H1 (cell line): ENCODE data around the gene OGN. TPM values are rescaled to one million over a fixed set of nuclear protein-coding genes. Genes with fewer than 3 reads are reported as not detected.

Experiments
- CTCF ChIA-PET: fragments of 300-600 bp; sonication (Branson Sonifier 250); formaldehyde crosslinking; loops from one replicate; lab custom pipeline; 2021; ENCODE audit not compliant: partially characterized antibody; lab: Charles Lee
- POLR2A ChIA-PET: fragments of 300-600 bp; sonication (Branson Sonifier 250); formaldehyde crosslinking; loops from one replicate; lab custom pipeline; 2021; ENCODE audit warnings: inconsistent platforms; ENCODE audit not compliant: partially characterized antibody; lab: Charles Lee
- DNase-seq, 2 experiments: peaks; one replicate each; pipeline versions ENCODE4 v3.0.0 to v3.0.0-alpha.2; 2010 to 2022; ENCODE audit warnings: low spot score in 2 of 2, low read depth in 1 of 2, mixed read lengths in 1 of 2
- FAIRE-seq: peaks from 2 replicates; lab custom pipeline; 2011; peaks lifted over from hg19 to GRCh38; lab: Jason Lieb, UNC
- H2AFZ ChIP-seq: 2 replicates; pipeline ENCODE4 v1.8.1; 2012; ENCODE audit warnings: low read length, inconsistent platforms
- H2AK5ac ChIP-seq: 2 replicates; pipeline ENCODE4 v1.6.1; 2013; ENCODE audit warnings: low read depth, low read length
- H2BK120ac ChIP-seq: replicated peaks from 2 replicates; pipeline ENCODE3; 2013; ENCODE audit warnings: low read depth, low read length, inconsistent platforms
- H2BK12ac ChIP-seq: 2 replicates; pipeline ENCODE4 v1.6.1; 2013; ENCODE audit warnings: low read depth, low read length
- H2BK15ac ChIP-seq: 2 replicates; pipeline ENCODE4 v1.6.1; 2013; ENCODE audit warnings: low read length
- H2BK20ac ChIP-seq: 2 replicates; pipeline ENCODE4 v1.6.1; 2013; ENCODE audit warnings: low read length
- H2BK5ac ChIP-seq: 2 replicates; pipeline ENCODE4 v1.6.1; 2013; ENCODE audit warnings: low read depth, low read length
- H3K14ac ChIP-seq: 2 replicates; pipeline ENCODE4 v1.6.1; 2013; ENCODE audit warnings: inconsistent platforms; ENCODE audit not compliant: insufficient read length
- H3K18ac ChIP-seq: 2 replicates; pipeline ENCODE4 v1.6.1; 2013; ENCODE audit warnings: low read length; ENCODE audit errors: extremely low read depth
- H3K23ac ChIP-seq: 2 replicates; pipeline ENCODE4 v1.6.1; 2013; ENCODE audit warnings: inconsistent platforms; ENCODE audit not compliant: insufficient read length
- H3K23me2 ChIP-seq: 2 replicates; pipeline ENCODE4 v1.6.1; 2013; ENCODE audit warnings: low read depth, low read length
- H3K27ac ChIP-seq: 2 replicates; pipeline ENCODE4 v1.6.1; 2011; ENCODE audit warnings: low read depth, low read length, inconsistent platforms
- H3K27me3 ChIP-seq, 4 experiments: replicated peaks in 1 of 4; 1 replicate in 1 of 4; 2 replicates in 3 of 4; pipeline versions ENCODE4 v1.6.1 to v1.8.1; 2011 to 2013; ENCODE audit warnings: low read length in 3 of 4, mild to moderate bottlenecking in 3 of 4, inconsistent platforms in 2 of 4, mixed read lengths in 2 of 4, moderate library complexity in 1 of 4; ENCODE audit not compliant: control insufficient read depth in 3 of 4, insufficient read depth in 3 of 4; ENCODE audit errors: extremely low read depth in 1 of 4
- H3K36me3 ChIP-seq, 4 experiments: 2 replicates each; pipeline versions ENCODE4 v1.6.1 to v1.8.1; 2011 to 2013; ENCODE audit warnings: mild to moderate bottlenecking in 4 of 4, low read length in 3 of 4, moderate library complexity in 2 of 4, control low read depth in 1 of 4, inconsistent platforms in 1 of 4; ENCODE audit not compliant: insufficient read depth in 4 of 4, control insufficient read depth in 2 of 4
- H3K4ac ChIP-seq: replicated peaks from 2 replicates; pipeline ENCODE3; 2013; ENCODE audit warnings: low read length, low read depth, mixed read lengths, inconsistent platforms; ENCODE audit not compliant: insufficient read length
- H3K4me1 ChIP-seq, 4 experiments: replicated peaks in 1 of 4; 1 replicate in 1 of 4; 2 replicates in 3 of 4; pipeline versions ENCODE4 v1.6.1 to v1.8.1; 2011 to 2013; ENCODE audit warnings: low read length in 3 of 4, inconsistent platforms in 2 of 4, mixed read lengths in 1 of 4; ENCODE audit not compliant: insufficient read depth in 4 of 4, control insufficient read depth in 3 of 4
- H3K4me2 ChIP-seq, 2 experiments: 2 replicates each; pipeline versions ENCODE4 v1.6.1 to v1.8.1; 2011 to 2013; ENCODE audit warnings: low read depth in 2 of 2, low read length in 2 of 2, control low read depth in 1 of 2, inconsistent platforms in 1 of 2, mild to moderate bottlenecking in 1 of 2; ENCODE audit not compliant: insufficient read depth in 1 of 2
- H3K4me3 ChIP-seq, 4 experiments: fragments of 200-600, 300-600 bp in 1 of 4; sonication (generic), shearing (Covaris generic), sonication (Bioruptor Twin) in 1 of 4; 2 replicates each; pipeline versions ENCODE4 v1.5.1 to v1.8.1; 2011 to 2016; ENCODE audit warnings: low read length in 4 of 4, low read depth in 3 of 4, control low read depth in 2 of 4, inconsistent platforms in 2 of 4, mild to moderate bottlenecking in 2 of 4, mixed read lengths in 1 of 4, moderate library complexity in 1 of 4; ENCODE audit not compliant: insufficient read depth in 2 of 4; ENCODE audit errors: extremely low read depth in 1 of 4
- H3K56ac ChIP-seq: replicated peaks from 2 replicates; pipeline ENCODE3; 2013; ENCODE audit warnings: low read depth, mild to moderate bottlenecking, mixed read lengths, low read length, inconsistent platforms; ENCODE audit not compliant: insufficient read length
- H3K79me1 ChIP-seq: 2 replicates; pipeline ENCODE4 v1.6.1; 2013; ENCODE audit warnings: low read depth, low read length, control low read depth
- H3K79me2 ChIP-seq, 2 experiments: 2 replicates each; pipeline versions ENCODE4 v1.6.1 to v1.8.1; 2012 to 2013; ENCODE audit warnings: low read length in 2 of 2, mild to moderate bottlenecking in 2 of 2, inconsistent platforms in 1 of 2; ENCODE audit not compliant: insufficient read depth in 2 of 2, control insufficient read depth in 1 of 2
- H3K9ac ChIP-seq, 4 experiments: replicated peaks in 1 of 4; 1 replicate in 1 of 4; 2 replicates in 3 of 4; pipeline versions ENCODE4 v1.6.1 to v1.8.1; 2011 to 2013; ENCODE audit warnings: low read depth in 3 of 4, low read length in 3 of 4, control low read depth in 2 of 4, mild to moderate bottlenecking in 2 of 4, moderate library complexity in 2 of 4, inconsistent platforms in 1 of 4; ENCODE audit errors: extremely low read depth in 1 of 4
- H3K9me3 ChIP-seq, 2 experiments: 2 replicates each; pipeline versions ENCODE4 v1.6.1 to v1.8.1; 2012 to 2013; ENCODE audit warnings: mild to moderate bottlenecking in 2 of 2, moderate library complexity in 2 of 2, control low read depth in 1 of 2, inconsistent platforms in 1 of 2, low read depth in 1 of 2, low read length in 1 of 2, mixed read lengths in 1 of 2; ENCODE audit not compliant: insufficient read depth in 2 of 2
- H4K20me1 ChIP-seq, 2 experiments: replicated peaks in 1 of 2; 2 replicates each; pipeline versions ENCODE3 to v1.8.1; 2011 to 2013; ENCODE audit warnings: inconsistent platforms in 2 of 2, low read length in 2 of 2, mild to moderate bottlenecking in 1 of 2; ENCODE audit not compliant: insufficient read depth in 2 of 2, control insufficient read depth in 1 of 2
- H4K5ac ChIP-seq: 2 replicates; pipeline ENCODE4 v1.6.1; 2013; ENCODE audit warnings: low read length, low read depth, mixed read lengths, inconsistent platforms; ENCODE audit not compliant: insufficient read length
- H4K8ac ChIP-seq: 2 replicates; pipeline ENCODE4 v1.8.0; 2013; ENCODE audit warnings: mild to moderate bottlenecking, moderate library complexity, low read length, inconsistent platforms; ENCODE audit not compliant: insufficient read depth; ENCODE audit errors: extremely low read depth
- H4K91ac ChIP-seq: replicated peaks from 2 replicates; pipeline ENCODE3; 2013; ENCODE audit warnings: low read length, mixed read lengths, inconsistent platforms; ENCODE audit not compliant: insufficient read length
- KDM1A ChIP-seq: fragments of 200-600, 300-600 bp; sonication (generic); IDR thresholded peaks from 2 replicates; pipeline ENCODE4 v1.7.1; 2016; ENCODE audit warnings: mild to moderate bottlenecking, low read length, borderline replicate concordance
- KDM5A ChIP-seq: fragments of 200-600 bp; IDR thresholded peaks from 2 replicates; pipeline ENCODE4 v1.7.1; 2012; ENCODE audit warnings: mild to moderate bottlenecking, low read length, inconsistent platforms, mixed read lengths
- PHF8 ChIP-seq: fragments of 200-600 bp; sonication (generic); conservative IDR thresholded peaks from 2 replicates; pipeline ENCODE4 v1.7.1; 2012; ENCODE audit warnings: low read depth, mild to moderate bottlenecking, inconsistent platforms, low read length, moderate library complexity
- RFX5 ChIP-seq: IDR thresholded peaks from 2 replicates; pipeline ENCODE4 v1.6.1; 2011; ENCODE audit warnings: low read depth, low read length, improper control_type of control experiment, borderline replicate concordance
- ZNF274 ChIP-seq: IDR thresholded peaks from 2 replicates; pipeline ENCODE4 v1.7.0; 2012; ENCODE audit warnings: low read length, borderline replicate concordance; ENCODE audit errors: extremely low read depth
- WGBS, 2 experiments: shearing (Covaris generic) in 1 of 2; methylation state at CpG; one replicate each; pipeline versions ENCODE4 v1.1.6 to v1.1.7; 2013 to 2015; ENCODE audit warnings: low lambda C conversion rate in 2 of 2, mixed read lengths in 2 of 2, inconsistent platforms in 1 of 2, low coverage in 1 of 2, missing lambda C conversion rate in 1 of 2; ENCODE audit not compliant: insufficient replicate concordance in 2 of 2, insufficient coverage in 1 of 2, insufficient read length in 1 of 2; ENCODE audit errors: extremely low coverage in 1 of 2, missing lambda C conversion rate in 1 of 2; 5-methylcytosine and 5-hydroxymethylcytosine counted together
- polyA plus RNA-seq, 7 experiments: library from polyadenylated mRNA; depleted of rRNA in 3 of 7; stranded (reverse) in 5 of 7; unstranded in 2 of 7; fragments of >200 nt in 5 of 7; fragments of 200-250 nt in 2 of 7; gene quantifications; 1 replicate in 5 of 7; 2 replicates in 1 of 7; 4 replicates in 1 of 7; pipeline versions ENCODE4 v1.2.1 to v1.2.3, GENCODE V29; 2011 to 2013; ENCODE audit warnings: missing spikeins in 2 of 7, mixed read lengths in 2 of 7
- total RNA-seq: library from RNA; stranded (reverse); fragmentation: NEBNext Ultra II Directional; extraction: Animal tissue kit (Norgen Biotek cat#: 25700); gene quantifications from 2 replicates; pipeline ENCODE4 v1.2.1, GENCODE V29; 2021

Gene OGN
- total and polyA plus RNA-seq, 2 of the 8 experiments (the other 6 are each of a cell fraction or from before 2014, with no cell fraction given), result not detected

- Histone ChIP-seq H3K14ac (no peak overlapping the region), H2BK15ac (no peak overlapping the region), H3K23me2 (no peaks in the 10 kb centered on the region), H2BK120ac (no peak overlapping the region), H2BK20ac (no peak overlapping the region), H3K9me3 (no peaks in the 10 kb centered on the region), H2BK12ac (no peak overlapping the region), H3K27me3 (no peaks in the 10 kb centered on the region), H4K5ac (no peak overlapping the region), H3K18ac (no peak overlapping the region), H3K56ac (no peak overlapping the region), H3K79me1 (no peaks in the 10 kb centered on the region), H3K36me3 (no peaks in the 10 kb centered on the region), H3K9ac (no peak overlapping the region), H4K8ac (no peak overlapping the region), H3K27ac (no peak overlapping the region), H2AFZ (no peak overlapping the region), H4K91ac (no peak overlapping the region), H3K79me2 (no peaks in the 10 kb centered on the region), H3K4ac (no peak overlapping the region), H3K4me2 (no peak overlapping the region), H3K23ac (no peak overlapping the region), H2AK5ac (no peak overlapping the region), H2BK5ac (no peak overlapping the region), H4K20me1 (no peaks in the 10 kb centered on the region), H3K4me1 (no peaks in the 10 kb centered on the region), H3K4me3 (no peak overlapping the region)
- no peak for DNase-seq
- POLR2A ChIA-PET, result no interaction called here
- no peak for FAIRE-seq
- CTCF ChIA-PET, result no interaction called here
- 95% methylated on average over 1 of the region's 1 CpG; no CpG with 5 or more reads in 1 of the 2 experiments for WGBS, 2 experiments
- TF ChIP-seq KDM5A (no peak), PHF8 (no peak), RFX5 (no peak), ZNF274 (no peak), KDM1A (no peak)
Measured at GRCh38 chr9:92393686-92394085, 10.7 kb downstream of the OGN start.
